ENCODE measurements around the gene C9orf152. TPM values are rescaled to one million over a fixed set of nuclear protein-coding genes. Genes with fewer than 3 reads are reported as not detected.

The C9orf152 gene
- total RNA-seq, 2 experiments from 2014 or later: not detected

GRCh38 chr9:110156416-110156815 lies 51.5 kb downstream of the C9orf152 start:
- H3K36me3 Mint-ChIP-seq (ENCODE audit: low read depth): no peaks in the 10 kb centered on the region
- no peak overlapping the region for H3K4me3 Mint-ChIP-seq
- intact Hi-C loops (cut with micrococcal nuclease): no loop called here
- TF ChIP-seq, protein P1, sequence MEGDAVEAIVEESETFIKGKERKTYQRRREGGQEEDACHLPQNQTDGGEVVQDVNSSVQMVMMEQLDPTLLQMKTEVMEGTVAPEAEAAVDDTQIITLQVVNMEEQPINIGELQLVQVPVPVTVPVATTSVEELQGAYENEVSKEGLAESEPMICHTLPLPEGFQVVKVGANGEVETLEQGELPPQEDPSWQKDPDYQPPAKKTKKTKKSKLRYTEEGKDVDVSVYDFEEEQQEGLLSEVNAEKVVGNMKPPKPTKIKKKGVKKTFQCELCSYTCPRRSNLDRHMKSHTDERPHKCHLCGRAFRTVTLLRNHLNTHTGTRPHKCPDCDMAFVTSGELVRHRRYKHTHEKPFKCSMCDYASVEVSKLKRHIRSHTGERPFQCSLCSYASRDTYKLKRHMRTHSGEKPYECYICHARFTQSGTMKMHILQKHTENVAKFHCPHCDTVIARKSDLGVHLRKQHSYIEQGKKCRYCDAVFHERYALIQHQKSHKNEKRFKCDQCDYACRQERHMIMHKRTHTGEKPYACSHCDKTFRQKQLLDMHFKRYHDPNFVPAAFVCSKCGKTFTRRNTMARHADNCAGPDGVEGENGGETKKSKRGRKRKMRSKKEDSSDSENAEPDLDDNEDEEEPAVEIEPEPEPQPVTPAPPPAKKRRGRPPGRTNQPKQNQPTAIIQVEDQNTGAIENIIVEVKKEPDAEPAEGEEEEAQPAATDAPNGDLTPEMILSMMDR (IDR thresholded peaks at IDR 0.05): no peak
- ChIA-PET CTCF (interaction anchor here (1.0 to 2.8 kb wide), 5 partner anchors 8 to 253 kb away, joined by 3 to 15 read pairs (median 3); no protein-coding TSS in a partner anchor), POLR2A (no interaction called here)
- H3K4me1 Mint-ChIP-seq (ENCODE audit: low read depth): peaks cover 34% of the 10 kb centered on the region
- H3K27me3 Mint-ChIP-seq: no peaks in the 10 kb centered on the region
- no peak overlapping the region for H3K27ac Mint-ChIP-seq
- ATAC-seq (no peak), DNase-seq (no peak)
- no peaks in the 10 kb centered on the region for H3K9me3 Mint-ChIP-seq

DNA sequence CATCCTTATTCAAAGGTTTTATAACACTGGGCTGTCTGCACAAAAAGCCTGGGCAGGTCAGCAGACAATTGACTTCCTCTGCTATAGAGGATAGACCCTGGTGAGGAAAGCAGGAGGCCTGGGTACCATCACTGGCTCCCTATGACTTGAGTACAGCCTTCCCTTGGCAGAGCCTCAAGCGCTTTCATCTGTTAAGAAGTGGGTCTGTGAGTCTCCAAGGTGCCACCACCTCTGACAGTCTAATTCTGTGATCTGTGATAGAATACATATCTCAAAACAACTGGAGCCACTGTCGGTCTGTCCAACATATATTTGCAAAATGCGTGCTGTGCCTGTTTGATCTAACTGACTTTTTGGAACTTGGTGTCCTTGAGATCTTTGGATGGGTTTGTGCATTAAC lies 52.2 kb downstream of the C9orf152 start:
- POLR2A ChIA-PET: no interaction called here
- H3K9me3 Mint-ChIP-seq: peaks cover under 1% of the 10 kb centered on the region
- H3K36me3 Mint-ChIP-seq (ENCODE audit: low read depth): no peaks in the 10 kb centered on the region
- H3K27me3 Mint-ChIP-seq: no peaks in the 10 kb centered on the region
- H3K4me3 Mint-ChIP-seq: no peak overlapping the region
- ATAC-seq (no peak), DNase-seq (no peak)
- CTCF ChIA-PET: interaction anchor here (1.2 to 4.2 kb wide), 3 partner anchors 28 to 99 kb away, joined by 3 to 17 read pairs (median 6); no protein-coding TSS in a partner anchor
- H3K27ac Mint-ChIP-seq: no peak overlapping the region
- intact Hi-C loops (cut with micrococcal nuclease): no loop called here
- TF ChIP-seq, protein P1 (IDR thresholded peaks at IDR 0.05): no peak
- peaks cover 34% of the 10 kb centered on the region for H3K4me1 Mint-ChIP-seq (ENCODE audit: low read depth)

DNA sequence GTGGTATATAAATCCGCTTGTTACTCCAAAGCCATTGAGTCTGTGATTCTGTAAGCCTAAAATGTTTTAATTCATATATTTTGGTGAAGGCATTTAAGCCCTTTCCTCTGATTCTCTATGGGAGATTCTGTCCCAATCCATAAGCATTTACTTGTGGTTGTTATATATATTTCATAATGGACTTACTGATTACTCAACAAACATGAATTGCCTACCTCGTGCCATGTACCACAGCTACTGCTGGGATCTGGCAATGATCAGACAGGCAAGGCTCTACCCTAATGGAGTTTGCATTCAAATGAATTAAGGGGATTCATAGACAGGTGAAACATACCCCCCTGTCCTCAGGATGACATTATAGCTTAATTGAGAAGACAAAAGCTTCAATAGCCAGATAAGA lies 54.5 kb downstream of the C9orf152 start:
- Mint-ChIP-seq H3K27me3 (no peaks in the 10 kb centered on the region), H3K9me3 (peaks cover 4% of the 10 kb centered on the region), H3K4me1 (ENCODE audit: low read depth) (peaks cover 44% of the 10 kb centered on the region), H3K36me3 (ENCODE audit: low read depth) (peaks cover 3% of the 10 kb centered on the region), H3K4me3 (no peak overlapping the region), H3K27ac (no peak overlapping the region)
- POLR2A ChIA-PET: no interaction called here
- ATAC-seq: no peak
- no peak for DNase-seq
- TF ChIP-seq, protein P1 (IDR thresholded peaks at IDR 0.05): no peak
- intact Hi-C loops (cut with micrococcal nuclease): loop anchor here (2.0 to 5.0 kb wide), 2 partner anchors 181 to 251 kb away; no protein-coding TSS in a partner anchor
- CTCF ChIA-PET: interaction anchor here (0.8 to 8.0 kb wide), 5 partner anchors 9 to 250 kb away, joined by 3 to 74 read pairs (median 6); no protein-coding TSS in a partner anchor

DNA sequence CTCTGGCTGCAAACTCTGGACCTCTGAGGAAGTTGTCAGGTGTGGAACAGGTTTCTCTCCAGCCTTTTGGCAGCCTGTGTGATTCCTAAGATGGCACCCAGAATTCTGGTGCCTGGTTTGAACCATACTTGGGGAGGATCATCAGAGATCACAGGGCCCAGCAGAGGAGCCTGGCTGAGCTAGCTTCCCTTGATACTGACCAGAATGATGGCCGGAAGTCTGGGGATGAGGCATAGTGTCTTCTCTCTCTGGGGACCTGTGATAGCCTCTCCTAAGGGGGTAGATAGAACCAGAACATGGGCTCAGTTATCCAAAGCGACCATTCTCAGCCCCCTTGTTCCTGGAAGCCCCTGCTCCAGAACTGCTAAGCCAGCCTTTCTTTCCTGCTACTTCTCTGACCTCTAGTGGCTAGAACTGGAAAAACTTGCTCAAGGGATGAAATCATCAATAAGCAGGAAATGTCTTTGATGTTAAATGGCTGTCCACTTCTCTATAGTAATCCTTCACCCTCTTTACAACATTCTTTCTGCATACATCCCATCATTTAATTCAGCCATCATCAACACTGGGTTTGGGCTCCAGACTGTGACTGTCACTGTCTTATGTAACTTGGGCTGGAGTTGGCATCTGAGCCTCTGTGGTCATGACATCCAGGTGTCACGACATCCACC lies 55.1 kb downstream of the C9orf152 start:
- peaks cover 4% of the 10 kb centered on the region for H3K9me3 Mint-ChIP-seq
- no peak overlapping the region for H3K4me3 Mint-ChIP-seq
- no peak overlapping the region for H3K27ac Mint-ChIP-seq
- ATAC-seq (no peak), DNase-seq (peak; percentile 31)
- ChIA-PET POLR2A (no interaction called here), CTCF (interaction anchor here (0.7 to 8.0 kb wide), 6 partner anchors 9 to 273 kb away, joined by 3 to 74 read pairs (median 4); no protein-coding TSS in a partner anchor)
- peaks cover 3% of the 10 kb centered on the region for H3K36me3 Mint-ChIP-seq (ENCODE audit: low read depth)
- intact Hi-C loops (cut with micrococcal nuclease): loop anchor here (2.0 to 5.0 kb wide), 2 partner anchors 181 to 250 kb away; no protein-coding TSS in a partner anchor
- no peaks in the 10 kb centered on the region for H3K27me3 Mint-ChIP-seq
- peaks cover 44% of the 10 kb centered on the region for H3K4me1 Mint-ChIP-seq (ENCODE audit: low read depth)
- TF ChIP-seq, protein P1 (IDR thresholded peaks at IDR 0.05): peak; percentile 69

Other genes starting within 250 kb of the C9orf152 start
- 100 to 1,000 TPM; 398 to 407 TPM for gene TXN, start 48.3 kb upstream of the C9orf152 start, total RNA-seq
- gene TXNDC8, start 129.7 kb upstream of the C9orf152 start, total RNA-seq: not detected